Glutamatergic neuron (in vitro differentiated cells): ENCODE data around the gene PDZD4. TPM values are rescaled to one million over a fixed set of nuclear protein-coding genes. Genes with fewer than 3 reads are reported as not detected.

Experiments
- DNase-seq: peaks from one replicate; pipeline ENCODE4 v3.0.0; 2022
- H3K27ac Mint-ChIP-seq: one replicate; pipeline ENCODE4 v1.8.0; 2020; ENCODE audit warnings: mild to moderate bottlenecking, mixed read lengths, inconsistent platforms; ENCODE audit not compliant: unreplicated experiment
- H3K27me3 Mint-ChIP-seq: one replicate; pipeline ENCODE4 v1.8.0; 2020; ENCODE audit warnings: mild to moderate bottlenecking, moderate library complexity, mixed read lengths, inconsistent platforms; ENCODE audit not compliant: unreplicated experiment
- H3K36me3 Mint-ChIP-seq: one replicate; pipeline ENCODE4 v1.8.0; 2020; ENCODE audit warnings: mild to moderate bottlenecking, mixed read lengths, inconsistent platforms; ENCODE audit not compliant: unreplicated experiment
- H3K4me1 Mint-ChIP-seq: one replicate; pipeline ENCODE4 v1.8.0; 2020; ENCODE audit warnings: mild to moderate bottlenecking, low read depth, mixed read lengths, inconsistent platforms; ENCODE audit not compliant: unreplicated experiment
- H3K4me3 Mint-ChIP-seq: one replicate; pipeline ENCODE4 v1.8.0; 2020; ENCODE audit warnings: mild to moderate bottlenecking, mixed read lengths, inconsistent platforms; ENCODE audit not compliant: unreplicated experiment
- H3K9me3 Mint-ChIP-seq: one replicate; pipeline ENCODE4 v1.8.0; 2020; ENCODE audit warnings: mild to moderate bottlenecking, moderate library complexity, mixed read lengths, inconsistent platforms; ENCODE audit not compliant: unreplicated experiment
- CTCF ChIP-seq: fragments of 200-600 bp; sonication (generic); IDR thresholded peaks from one replicate; pipeline ENCODE4 v1.5.0; 2021; ENCODE audit not compliant: partially characterized antibody, unreplicated experiment
- total RNA-seq: library from RNA; stranded (reverse); fragmentation: NEBNext Ultra II Directional; extraction: Animal tissue kit (Norgen Biotek cat#: 25700); gene quantifications from one replicate; pipeline ENCODE4 v1.2.1, GENCODE V29; 2021; ENCODE audit not compliant: unreplicated experiment

The PDZD4 gene
- total RNA-seq, 1 donor from 2014 or later, result 41.8 TPM

DNA sequence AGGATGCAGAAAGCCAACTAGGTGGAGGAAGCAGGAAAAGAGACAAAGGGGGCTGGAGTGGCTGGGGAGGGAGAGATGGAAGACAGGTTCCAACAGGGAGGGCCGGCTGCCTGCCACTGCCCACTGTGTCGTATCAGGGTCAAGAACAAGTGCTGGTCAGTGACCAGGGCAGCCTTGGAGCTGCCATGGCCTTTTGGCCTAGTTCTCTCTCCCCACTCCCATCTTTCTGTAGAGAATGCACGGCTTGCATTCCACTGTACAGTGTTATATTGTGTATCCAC lies 43.7 kb upstream of the PDZD4 start:
- Mint-ChIP-seq H3K4me1 (peaks cover 29% of the 10 kb centered on the region), H3K9me3 (peaks cover 14% of the 10 kb centered on the region)

DNA sequence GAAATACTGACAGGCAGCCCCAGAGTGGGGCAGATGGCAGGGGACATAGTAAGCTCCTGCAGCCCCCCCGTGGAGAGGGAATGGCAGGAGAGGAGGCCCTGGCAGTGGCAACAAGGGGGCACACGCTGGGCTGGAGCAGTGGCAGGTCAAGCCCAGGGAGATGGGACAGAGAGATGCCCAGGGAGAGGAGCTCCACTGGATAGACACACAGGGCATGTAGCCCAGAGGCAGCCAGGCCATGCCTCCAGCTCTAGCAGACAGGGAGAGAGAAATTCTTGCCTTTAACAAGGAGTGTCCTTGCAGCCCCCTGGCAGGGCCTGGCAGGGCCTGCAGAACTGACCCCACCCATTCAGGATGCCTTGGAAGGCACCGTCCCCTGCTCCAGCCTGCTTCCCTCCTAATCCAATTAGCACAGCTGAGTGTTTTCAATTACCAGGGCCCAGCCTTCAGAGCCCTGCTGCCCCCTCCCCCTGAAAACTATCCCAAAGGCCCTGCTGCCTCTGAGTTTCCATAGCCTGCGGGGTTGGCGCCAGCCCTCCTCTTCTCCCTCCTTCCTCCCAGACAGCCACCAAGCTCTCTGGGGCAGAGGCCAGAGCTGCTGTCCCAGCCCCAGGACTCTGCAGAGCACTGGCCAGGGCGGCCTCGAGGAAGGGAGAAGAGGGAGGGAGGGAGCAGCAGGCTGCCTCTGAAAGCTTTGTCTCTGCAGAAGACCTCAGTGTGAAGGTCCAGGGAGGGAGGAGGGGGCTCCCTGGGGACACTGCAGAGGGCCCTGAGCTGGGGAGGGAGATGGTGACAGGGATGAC lies 43.1 kb upstream of the PDZD4 start:
- TF ChIP-seq CTCF, result no peak
- Mint-ChIP-seq H3K9me3 (peaks cover 11% of the 10 kb centered on the region), H3K4me3 (peak overlapping the region; percentile 90), H3K36me3 (peaks cover 4% of the 10 kb centered on the region), H3K27me3 (peaks cover 30% of the 10 kb centered on the region), H3K27ac (peak overlapping the region; percentile 95), H3K4me1 (peaks cover 29% of the 10 kb centered on the region)
- DNase-seq, result peak; percentile 71

More for the DNA sequence above, 43.7 kb upstream of the PDZD4 start:
- Mint-ChIP-seq H3K4me3 (peak overlapping the region; percentile 90), H3K27ac (peak overlapping the region; percentile 95), H3K36me3 (peaks cover 4% of the 10 kb centered on the region), H3K27me3 (peaks cover 35% of the 10 kb centered on the region)
- DNase-seq, result no peak
- TF ChIP-seq CTCF, result no peak

- H3K27me3 Mint-ChIP-seq, result peaks cover 23% of the 10 kb centered on the region
- peak overlapping the region; percentile 84 for H3K27ac Mint-ChIP-seq
- H3K4me1 Mint-ChIP-seq, result peaks cover 20% of the 10 kb centered on the region
- peak overlapping the region; percentile 82 for H3K4me3 Mint-ChIP-seq
- peaks cover 9% of the 10 kb centered on the region for H3K9me3 Mint-ChIP-seq
- peaks cover 4% of the 10 kb centered on the region for H3K36me3 Mint-ChIP-seq
- no peak for TF ChIP-seq CTCF
- no peak for DNase-seq
Measured at GRCh38 chrX:153871946-153872878, 41.9 kb upstream of the PDZD4 start.

GRCh38 chrX:153871451-153871850 lies 41.1 kb upstream of the PDZD4 start:
- peaks cover 4% of the 10 kb centered on the region for H3K36me3 Mint-ChIP-seq
- peak; percentile 67 for DNase-seq
- peaks cover 22% of the 10 kb centered on the region for H3K27me3 Mint-ChIP-seq
- peaks cover 20% of the 10 kb centered on the region for H3K4me1 Mint-ChIP-seq
- peak overlapping the region; percentile 79 for H3K4me3 Mint-ChIP-seq
- peak overlapping the region; percentile 64 for H3K27ac Mint-ChIP-seq
- no peak for TF ChIP-seq CTCF
- H3K9me3 Mint-ChIP-seq, result peaks cover 9% of the 10 kb centered on the region
